Nephron progenitor cell (in vitro differentiated cells): ENCODE measurements around the gene PAPSS1.

Experiments used
- DNase-seq: peaks from one replicate; pipeline ENCODE4 v3.0.0; 2021
- H3K27ac Mint-ChIP-seq: 2 replicates; pipeline ENCODE4 v1.8.0; 2021; ENCODE audit warnings: mild to moderate bottlenecking, moderate library complexity, mixed read lengths
- H3K27me3 Mint-ChIP-seq: 2 replicates; pipeline ENCODE4 v1.8.0; 2021; ENCODE audit warnings: mild to moderate bottlenecking, low read depth, mixed read lengths; ENCODE audit not compliant: poor library complexity
- H3K36me3 Mint-ChIP-seq: 2 replicates; pipeline ENCODE4 v1.8.0; 2021; ENCODE audit warnings: low read depth, mixed read lengths
- H3K4me1 Mint-ChIP-seq: 2 replicates; pipeline ENCODE4 v1.8.0; 2021; ENCODE audit warnings: mixed read lengths
- H3K4me3 Mint-ChIP-seq: 2 replicates; pipeline ENCODE4 v1.8.0; 2021; ENCODE audit warnings: mild to moderate bottlenecking, moderate library complexity, mixed read lengths
- H3K9me3 Mint-ChIP-seq: 2 replicates; pipeline ENCODE4 v1.8.0; 2021; ENCODE audit warnings: mild to moderate bottlenecking, moderate library complexity, mixed read lengths
- CTCF ChIP-seq: fragments of 200-600 bp; sonication (generic); IDR thresholded peaks from 2 replicates; pipeline ENCODE4 v1.5.0; 2021; ENCODE audit warnings: antibody characterized with exemption

The PAPSS1 gene

DNA sequence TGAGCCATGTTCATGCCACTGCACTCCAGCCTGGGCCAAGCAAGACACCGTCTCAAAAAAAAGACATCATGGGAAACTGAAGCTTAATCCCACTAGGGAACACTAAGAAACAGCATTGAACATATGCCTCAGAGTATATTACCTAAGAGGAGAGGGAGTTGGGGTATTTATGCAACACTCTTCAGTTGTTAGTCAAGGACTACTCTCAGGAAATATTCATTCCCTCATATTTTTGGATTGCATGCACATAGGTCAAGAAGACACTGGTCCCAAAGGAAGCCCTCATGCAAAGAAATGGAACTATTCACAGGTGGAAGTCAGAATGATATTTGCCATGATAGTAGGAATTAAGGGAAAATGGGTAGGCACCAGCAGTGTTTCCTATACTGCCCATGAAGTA lies 22.8 kb upstream of the PAPSS1 start:
- Mint-ChIP-seq H3K9me3 (peaks cover 27% of the 10 kb centered on the region), H3K4me1 (peaks cover 14% of the 10 kb centered on the region), H3K36me3 (peaks cover 10% of the 10 kb centered on the region), H3K27ac (no peak overlapping the region), H3K27me3 (peaks cover 2% of the 10 kb centered on the region), H3K4me3 (no peak overlapping the region)
- no peak for DNase-seq
- TF ChIP-seq CTCF: no peak

GRCh38 chr4:107742196-107742595 lies 22.2 kb upstream of the PAPSS1 start:
- peaks cover 14% of the 10 kb centered on the region for H3K4me1 Mint-ChIP-seq
- no peak for DNase-seq
- no peak overlapping the region for H3K4me3 Mint-ChIP-seq
- H3K27ac Mint-ChIP-seq: no peak overlapping the region
- peaks cover 10% of the 10 kb centered on the region for H3K36me3 Mint-ChIP-seq
- H3K27me3 Mint-ChIP-seq: peaks cover 2% of the 10 kb centered on the region
- peaks cover 26% of the 10 kb centered on the region for H3K9me3 Mint-ChIP-seq
- TF ChIP-seq CTCF: no peak

GRCh38 chr4:107740950-107741701 lies 21.1 kb upstream of the PAPSS1 start:
- peak; percentile 23 for DNase-seq
- peaks cover 22% of the 10 kb centered on the region for H3K9me3 Mint-ChIP-seq
- peaks cover 14% of the 10 kb centered on the region for H3K4me1 Mint-ChIP-seq
- peaks cover 10% of the 10 kb centered on the region for H3K36me3 Mint-ChIP-seq
- TF ChIP-seq CTCF: no peak
- peak overlapping the region; percentile 19 for H3K4me3 Mint-ChIP-seq
- H3K27ac Mint-ChIP-seq: peak overlapping the region; percentile 98
- peaks cover 2% of the 10 kb centered on the region for H3K27me3 Mint-ChIP-seq

DNA sequence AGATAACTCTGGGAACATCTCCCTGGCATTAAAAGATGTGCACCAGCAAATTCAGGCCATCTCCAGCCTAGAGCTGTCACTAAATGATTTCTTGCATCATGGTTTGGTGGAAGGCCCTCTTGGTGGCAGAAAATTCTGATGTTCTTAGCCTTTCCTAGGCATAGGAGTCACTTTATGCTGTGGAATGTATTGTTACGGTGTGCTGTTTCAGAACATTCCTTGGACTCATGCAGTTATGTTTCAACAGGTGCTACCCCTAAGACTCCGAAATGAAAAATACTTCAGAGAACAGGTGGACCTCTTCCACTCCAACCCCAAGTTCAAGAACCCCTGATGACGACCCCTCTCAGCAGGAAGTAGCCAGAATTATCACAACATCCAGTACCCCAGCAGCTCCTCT lies 20.3 kb upstream of the PAPSS1 start:
- no peak for TF ChIP-seq CTCF
- Mint-ChIP-seq H3K27ac (peak overlapping the region; percentile 84), H3K4me3 (no peak overlapping the region), H3K36me3 (peaks cover 8% of the 10 kb centered on the region), H3K4me1 (peaks cover 20% of the 10 kb centered on the region), H3K9me3 (peaks cover 17% of the 10 kb centered on the region), H3K27me3 (peaks cover 2% of the 10 kb centered on the region)
- DNase-seq: no peak

DNA sequence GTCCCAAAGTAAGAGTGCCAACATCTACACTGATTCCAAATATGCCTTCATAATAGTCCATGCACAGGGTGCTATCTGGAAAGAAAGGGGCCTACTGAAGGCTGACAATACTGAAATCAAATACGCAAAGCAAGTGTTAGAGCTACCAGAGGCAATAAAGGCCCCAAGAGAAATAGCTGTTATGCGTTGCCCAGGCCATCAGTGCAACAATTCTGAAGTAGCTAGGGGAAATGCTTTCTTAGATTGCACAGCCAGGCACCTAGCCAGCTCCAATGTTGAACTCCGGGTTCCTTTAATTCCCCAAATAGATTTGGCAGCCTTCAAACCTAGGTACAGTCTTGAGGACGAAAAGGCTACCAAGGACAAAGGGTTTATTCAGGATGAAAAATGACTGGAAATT lies 17.4 kb upstream of the PAPSS1 start:
- peaks cover 3% of the 10 kb centered on the region for H3K36me3 Mint-ChIP-seq
- H3K27me3 Mint-ChIP-seq: peaks cover 2% of the 10 kb centered on the region
- DNase-seq: no peak
- no peak for TF ChIP-seq CTCF
- H3K4me1 Mint-ChIP-seq: peaks cover 50% of the 10 kb centered on the region
- H3K4me3 Mint-ChIP-seq: no peak overlapping the region
- H3K9me3 Mint-ChIP-seq: peaks cover 4% of the 10 kb centered on the region
- H3K27ac Mint-ChIP-seq: no peak overlapping the region

DNA sequence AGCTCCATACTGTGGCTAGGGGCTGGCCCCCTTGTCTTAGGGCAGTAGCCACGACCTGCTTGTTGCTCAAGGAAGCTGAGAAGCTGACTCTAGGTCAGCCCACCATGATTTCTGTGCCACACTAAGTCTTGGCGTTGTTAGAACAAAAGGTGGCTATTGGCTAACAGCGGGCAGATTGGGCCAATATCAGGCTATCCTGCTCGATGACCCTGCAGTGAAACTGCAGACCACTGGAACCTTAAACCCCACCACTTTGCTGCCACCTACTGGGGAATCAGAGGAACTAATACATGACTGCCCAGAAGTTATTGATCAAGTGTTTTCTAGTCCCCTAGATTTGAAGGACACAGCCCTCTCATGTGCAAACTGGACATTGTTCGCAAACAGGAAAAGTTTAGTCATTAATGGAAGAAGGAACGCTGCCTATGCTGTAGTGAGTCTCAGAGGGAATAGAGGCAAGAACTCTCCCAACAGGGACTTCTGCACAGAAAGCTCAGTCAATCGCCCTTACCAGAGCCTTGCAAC lies 17.0 kb upstream of the PAPSS1 start:
- Mint-ChIP-seq H3K36me3 (no peaks in the 10 kb centered on the region), H3K27me3 (peaks cover 2% of the 10 kb centered on the region), H3K4me1 (peaks cover 54% of the 10 kb centered on the region), H3K4me3 (no peak overlapping the region), H3K9me3 (no peaks in the 10 kb centered on the region), H3K27ac (no peak overlapping the region)
- DNase-seq: peak; percentile 69
- peak; percentile 83 for TF ChIP-seq CTCF
